Umbilical cord (tissue), 2 donors: ENCODE measurements around the gene TXNDC16. TPM values are rescaled to one million over a fixed set of nuclear protein-coding genes. Genes with fewer than 3 reads are reported as not detected.
A peak's percentile ranks its signal among the peaks of the same experiment; 100 is the strongest.

Source experiments
- DNase-seq: peaks from one replicate; pipeline ENCODE4 v3.0.0-alpha.2; 2015; ENCODE audit warnings: low spot score
- total RNA-seq: library from RNA; depleted of rRNA; stranded (reverse); fragments of >200 nt; gene quantifications from one replicate; pipeline ENCODE4 v1.2.3, GENCODE V29; 2014; ENCODE audit warnings: low replicate concordance; ENCODE audit not compliant: insufficient read depth

Gene TXNDC16
- total RNA-seq, 1 donor from 2014 or later, result 13.7 TPM

GRCh38 chr14:52545584-52546317 is 6.6 kb downstream of the TXNDC16 start:
- peak; percentile 20 for DNase-seq

- DNase-seq, result no peak
Observed at GRCh38 chr14:52538623-52539022, 13.7 kb downstream of the TXNDC16 start.

GRCh38 chr14:52536269-52536668 is 16.0 kb downstream of the TXNDC16 start:
- no peak for DNase-seq

- no peak for DNase-seq
Observed at GRCh38 chr14:52531481-52531880, 20.8 kb downstream of the TXNDC16 start.

- no peak for DNase-seq
Observed at GRCh38 chr14:52527052-52527451, 25.3 kb downstream of the TXNDC16 start.

- peak; percentile 93 for DNase-seq
Observed at GRCh38 chr14:52522581-52523345, 29.5 kb downstream of the TXNDC16 start.

- DNase-seq, result no peak
Observed at GRCh38 chr14:52522033-52522432, 30.3 kb downstream of the TXNDC16 start.

- DNase-seq, result no peak
Observed at GRCh38 chr14:52514046-52514811, 38.1 kb downstream of the TXNDC16 start.

- DNase-seq, result no peak
Observed at GRCh38 chr14:52513249-52513648, 39.1 kb downstream of the TXNDC16 start.

GRCh38 chr14:52494444-52494843 is 57.9 kb downstream of the TXNDC16 start:
- no peak for DNase-seq

GRCh38 chr14:52485350-52485960 is 66.8 kb downstream of the TXNDC16 start:
- DNase-seq, result no peak

GRCh38 chr14:52481864-52482263 is 70.4 kb downstream of the TXNDC16 start:
- DNase-seq, result no peak

GRCh38 chr14:52473557-52473956 is 78.7 kb downstream of the TXNDC16 start:
- peak; percentile 21 for DNase-seq

GRCh38 chr14:52472728-52473127 is 79.6 kb downstream of the TXNDC16 start:
- DNase-seq, result no peak

GRCh38 chr14:52472251-52472650 is 80.1 kb downstream of the TXNDC16 start:
- DNase-seq, result peak; percentile 11

- no peak for DNase-seq
Observed at GRCh38 chr14:52467515-52468266, 84.6 kb downstream of the TXNDC16 start.

- DNase-seq, result no peak
Observed at GRCh38 chr14:52464175-52464574, 88.1 kb downstream of the TXNDC16 start.

GRCh38 chr14:52463375-52463774 is 88.9 kb downstream of the TXNDC16 start:
- DNase-seq, result no peak

- no peak for DNase-seq
Observed at GRCh38 chr14:52461721-52462120, 90.6 kb downstream of the TXNDC16 start.

GRCh38 chr14:52458721-52459085 is 93.6 kb downstream of the TXNDC16 start:
- peak; percentile 15 for DNase-seq

GRCh38 chr14:52457411-52457810 is 94.9 kb downstream of the TXNDC16 start:
- no peak for DNase-seq
